Pancreas (tissue), 10 donors: Measurements from ENCODE around the gene HTR3D. TPM values are rescaled to one million over a fixed set of nuclear protein-coding genes. Genes with fewer than 3 reads are reported as not detected.

Experiments
- ATAC-seq, 4 donors: fragments of 200-7000 bp; cut with Tn5 transposase; one replicate each; pipeline versions ENCODE4 v1.8.0 to v1.9.1; 2020; ENCODE audit warnings: mild to moderate bottlenecking in 4 of 4, moderate library complexity in 4 of 4
- DNase-seq, 6 donors: peaks; one replicate each; pipeline ENCODE4 v3.0.0-alpha.2; 2020
- FAIRE-seq: peaks from 2 replicates; lab custom pipeline; 2012; peaks lifted over from hg19 to GRCh38; lab: Jason Lieb, UNC
- H3K27ac ChIP-seq, 4 donors: fragments of 200-600 bp; sonication (generic); 1 replicate in 3 of 4; 2 replicates in 1 of 4; pipeline versions ENCODE4 v1.5.0 to v1.8.0; 2020
- H3K27me3 ChIP-seq, 4 donors: fragments of 200-600 bp; one replicate each; pipeline ENCODE4 v1.8.0; 2021
- H3K36me3 ChIP-seq, 3 donors: fragments of 200-600 bp; sonication (generic) in 1 of 3; one replicate each; pipeline versions ENCODE4 v1.5.0 to v1.8.0; 2020 to 2021
- H3K4me1 ChIP-seq, 3 donors: fragments of 200-600 bp; one replicate each; pipeline ENCODE4 v1.8.0; 2021
- H3K4me3 ChIP-seq, 4 donors: fragments of 200-600 bp; sonication (generic) in 2 of 4; one replicate each; pipeline versions ENCODE4 v1.5.0 to v1.8.0; 2020 to 2021
- H3K9me3 ChIP-seq, 4 donors: fragments of 200-600 bp; one replicate each; pipeline ENCODE4 v1.8.0; 2021
- CTCF ChIP-seq, 4 donors: fragments of 200-600 bp; sonication (generic) in 3 of 4; IDR thresholded peaks; one replicate each; pipeline versions ENCODE4 v1.5.0 to v1.8.0; 2021; ENCODE audit warnings: antibody characterized with exemption in 4 of 4
- WGBS, 2 donors: extraction: QIAGEN DNeasy Blood & Tissue Kit; methylation state at CpG; one replicate each; pipeline ENCODE4 v1.1.7; 2013; 5-methylcytosine and 5-hydroxymethylcytosine counted together
- intact Hi-C, 3 donors: fragments of 100-400 bp; cut with DNase I; formaldehyde crosslinking; loops; one replicate each; pipeline versions ENCODE4 v1.11.1 to v1.14.2; 2022
- polyA plus RNA-seq, 2 donors: library from polyadenylated mRNA; stranded (reverse); fragments of 200-250 nt; gene quantifications; one replicate each; pipeline ENCODE4 v1.2.3, GENCODE V29; 2013
- total RNA-seq, 6 donors: library from RNA; stranded (reverse); fragmentation: NEBNext Ultra II Directional in 4 of 6; extraction: Animal tissue kit (Norgen Biotek cat#: 25700) in 4 of 6; gene quantifications; one replicate each; pipeline versions ENCODE4 v1.2.1 to v1.2.4, GENCODE V29; 2021 to 2023
- donor health status: healthy with polysubstance abuse.
- donor health status: DM: no; HTN: no; CAD: no; lungs with moderate emphysema.
- donor health status: DM: no; HTN: no; CAD: no.
- donor health status: control.
- donor health status: control.
- donor health status: Bipolar disorder and iron deficiency.
- donor health status: DM: yes; HTN: yes; CAD: no.
- donor health status: DM: no; HTN: no; CAD: no.
- donor health status: DM: no; HTN: no; CAD: no.
- donor health status: DM: yes; HTN: yes; CAD: no.

Gene HTR3D
- total and polyA plus RNA-seq, 8 donors, result not detected

GRCh38 chr3:184042617-184043016, 11.1 kb downstream of the HTR3D start:
- no peak for TF ChIP-seq CTCF (IDR thresholded peaks at IDR 0.05)
- 80 to 100% methylated on average over 1 of the region's 1 CpG for whole genome bisulfite sequencing, 2 donors
- intact Hi-C loops, result no loop called here

GRCh38 chr3:184045995-184046394, 14.5 kb downstream of the HTR3D start:
- 89 to 91% methylated on average over 5 of the region's 5 CpGs for WGBS, 2 donors
- Histone ChIP-seq H3K4me3 (no peak overlapping the region), H3K36me3 (no peaks in the 10 kb centered on the region), H3K27me3 (no peaks in the 10 kb centered on the region), H3K9me3 (no peaks in the 10 kb centered on the region), H3K4me1 (no peaks in the 10 kb centered on the region), H3K27ac (no peak overlapping the region)
- DNase-seq, result no peak
- FAIRE-seq, result no peak
- no peak for ATAC-seq
- TF ChIP-seq CTCF (IDR thresholded peaks at IDR 0.05), result no peak
- intact Hi-C loops, result no loop called here

More at GRCh38 chr3:184042617-184043016, 11.1 kb downstream of the HTR3D start:
- Histone ChIP-seq H3K9me3 (no peaks in the 10 kb centered on the region), H3K4me1 (no peaks in the 10 kb centered on the region), H3K27me3 (no peaks in the 10 kb centered on the region), H3K27ac (no peak overlapping the region), H3K36me3 (no peaks in the 10 kb centered on the region), H3K4me3 (no peak overlapping the region)
- ATAC-seq (no peak), FAIRE-seq (no peak), DNase-seq (no peak)

GRCh38 chr3:184050217-184050847, 18.8 kb downstream of the HTR3D start:
- DNase-seq (peak in 1 of 6 donors; percentile 12), FAIRE-seq (no peak), ATAC-seq (no peak)
- 70 to 79% methylated on average over 7 of the region's 7 CpGs for WGBS, 2 donors
- TF ChIP-seq CTCF (IDR thresholded peaks at IDR 0.05), result no peak
- Histone ChIP-seq H3K27ac (no peak overlapping the region), H3K9me3 (no peaks in the 10 kb centered on the region), H3K36me3 (no peaks in the 10 kb centered on the region), H3K27me3 (no peaks in the 10 kb centered on the region), H3K4me3 (no peak overlapping the region), H3K4me1 (no peaks in the 10 kb centered on the region)
- intact Hi-C loops, result no loop called here

GRCh38 chr3:184052767-184053166, 21.2 kb downstream of the HTR3D start, which contains the start of gene HTR3C:
TSS of gene HTR3C (plus strand) at chr3:184053047. CDS start at chr3:184053081, 34 bp downstream.
- no peak for FAIRE-seq
- no peak within 1 kb of the TSS for H3K4me3 ChIP-seq
- H3K27me3 ChIP-seq, result no peaks in the 10 kb centered on the region
- ATAC-seq, result no peak
- intact Hi-C loops, result no loop called here
- no peaks in the 10 kb centered on the region for H3K36me3 ChIP-seq
- no peaks in the 10 kb centered on the region for H3K4me1 ChIP-seq
- DNase-seq, result no peak
- no peak within 1 kb of the TSS for H3K27ac ChIP-seq
- no peak for TF ChIP-seq CTCF (IDR thresholded peaks at IDR 0.05)
- 49 to 51% methylated on average over 4 of the region's 4 CpGs for WGBS, 2 donors
- no peaks in the 10 kb centered on the region for H3K9me3 ChIP-seq

- Histone ChIP-seq H3K4me3 (no peak overlapping the region), H3K27ac (no peak overlapping the region), H3K9me3 (no peaks in the 10 kb centered on the region), H3K27me3 (no peaks in the 10 kb centered on the region), H3K4me1 (no peaks in the 10 kb centered on the region), H3K36me3 (no peaks in the 10 kb centered on the region)
- 59 to 74% methylated on average over 9 of the region's 9 CpGs for WGBS, 2 donors
- TF ChIP-seq CTCF (IDR thresholded peaks at IDR 0.05), result no peak
- DNase-seq (no peak), FAIRE-seq (no peak), ATAC-seq (no peak)
- intact Hi-C loops, result no loop called here
These were observed 26.5 kb downstream of the HTR3D start for GRCh38 chr3:184058029-184058428.
